HepG2 (cell line): ENCODE measurements around the gene ADAMTSL4. TPM values are rescaled to one million over a fixed set of nuclear protein-coding genes. Genes with fewer than 3 reads are reported as not detected.

Experiments
- AHR ChIP-seq: IDR thresholded peaks from 2 replicates; pipeline ENCODE4 v1.6.1; 2018; ENCODE audit warnings: missing genetic modification reagents, missing compliant biosample characterization
- FOSL1 ChIP-seq: sonication (generic); formaldehyde crosslinking; IDR thresholded peaks from 2 replicates; pipeline ENCODE4 v1.9.0; 2021; ENCODE audit warnings: missing genetic modification reagents, borderline replicate concordance
- FOXO1 ChIP-seq: sonication (generic); formaldehyde crosslinking; IDR thresholded peaks from 2 replicates; pipeline ENCODE4 v1.4.0; 2020; ENCODE audit warnings: missing genetic modification reagents
- GATAD2A ChIP-seq: IDR thresholded peaks from 2 replicates; pipeline ENCODE4 v1.6.1; 2016
- HNRNPLL ChIP-seq: fragments of 200-400 bp; formaldehyde crosslinking; IDR thresholded peaks from 2 replicates; pipeline ENCODE4 v1.6.1; 2017; ENCODE audit warnings: mild to moderate bottlenecking, low read depth, low read length; ENCODE audit not compliant: poor library complexity, severe bottlenecking
- MEIS2 ChIP-seq: sonication (generic); formaldehyde crosslinking; IDR thresholded peaks from 2 replicates; pipeline ENCODE4 v1.9.0; 2021; ENCODE audit warnings: mild to moderate bottlenecking, missing genetic modification reagents
- MTF1 ChIP-seq: sonication (generic); formaldehyde crosslinking; IDR thresholded peaks from 2 replicates; pipeline ENCODE4 v1.5.0; 2020; ENCODE audit warnings: missing genetic modification reagents
- NAIF1 ChIP-seq: sonication (generic); formaldehyde crosslinking; IDR thresholded peaks from 2 replicates; pipeline ENCODE4 v1.5.0; 2020; ENCODE audit warnings: mild to moderate bottlenecking, missing genetic modification reagents, borderline replicate concordance
- NCOA2 ChIP-seq: sonication (generic); formaldehyde crosslinking; IDR thresholded peaks from 2 replicates; pipeline ENCODE4 v1.8.0; 2022; ENCODE audit warnings: inconsistent platforms
- SKI ChIP-seq: fragments of 450-650 bp; IDR thresholded peaks from one replicate; pipeline ENCODE4 v1.6.1; 2018; ENCODE audit warnings: mild to moderate bottlenecking; ENCODE audit not compliant: partially characterized antibody
- TBL1XR1 ChIP-seq: fragments of 150-350 bp; IDR thresholded peaks from 2 replicates; pipeline ENCODE4 v1.6.1; 2014; ENCODE audit warnings: borderline replicate concordance, low read length; ENCODE audit not compliant: partially characterized antibody
- TGIF2 ChIP-seq: IDR thresholded peaks from 2 replicates; pipeline ENCODE4 v1.6.1; 2016; ENCODE audit warnings: control low read depth, missing compliant biosample characterization
- YY1 ChIP-seq: IDR thresholded peaks from 2 replicates; pipeline ENCODE4 v1.6.1; 2011; ENCODE audit warnings: low read length, low read depth, moderate library complexity, mild to moderate bottlenecking; ENCODE audit not compliant: insufficient read depth, insufficient replicate concordance
- ZFP90 ChIP-seq: sonication (generic); formaldehyde crosslinking; IDR thresholded peaks from 2 replicates; pipeline ENCODE4 v1.8.0; 2022; ENCODE audit warnings: missing genetic modification reagents, mild to moderate bottlenecking, inconsistent platforms, borderline replicate concordance
- ZNF20 ChIP-seq: sonication (generic); formaldehyde crosslinking; IDR thresholded peaks from 2 replicates; pipeline ENCODE4 v1.4.0; 2020; ENCODE audit warnings: mild to moderate bottlenecking, moderate library complexity, missing genetic modification reagents
- ZNF614 ChIP-seq: IDR thresholded peaks from 2 replicates; pipeline ENCODE4 v1.6.1; 2018; ENCODE audit warnings: missing biosample characterization, missing genetic modification reagents, inconsistent platforms, borderline replicate concordance
- ZNF616 ChIP-seq: sonication (generic); formaldehyde crosslinking; IDR thresholded peaks from 2 replicates; pipeline ENCODE4 v1.5.0; 2020; ENCODE audit warnings: low read depth, mild to moderate bottlenecking, missing genetic modification reagents
- ZNF619 ChIP-seq: sonication (generic); formaldehyde crosslinking; IDR thresholded peaks from 2 replicates; pipeline ENCODE4 v1.4.0; 2020; ENCODE audit warnings: mild to moderate bottlenecking, missing genetic modification reagents
- ZNF724P ChIP-seq: sonication (generic); formaldehyde crosslinking; IDR thresholded peaks from 2 replicates; pipeline ENCODE4 v1.8.0; 2022; ENCODE audit warnings: missing genetic modification reagents, borderline replicate concordance
- ZSCAN20 ChIP-seq: sonication (generic); formaldehyde crosslinking; IDR thresholded peaks from 2 replicates; pipeline ENCODE4 v1.4.0; 2020; ENCODE audit warnings: missing genetic modification reagents, mild to moderate bottlenecking, borderline replicate concordance
- polyA plus RNA-seq, 8 experiments: library from polyadenylated mRNA; depleted of rRNA in 3 of 8; stranded (reverse) in 7 of 8; unstranded in 1 of 8; fragments of >200 nt; fragmentation: Illumina TruSeq in 4 of 8; extraction: Trizol in 4 of 8; gene quantifications; 2 replicates each; pipeline versions ENCODE4 v1.2.1 to v1.2.3, GENCODE V29; 2011 to 2016; ENCODE audit warnings: low read depth in 4 of 8, missing spikeins in 1 of 8, mixed read lengths in 1 of 8; ENCODE audit not compliant: insufficient read depth in 1 of 8
- total RNA-seq, 5 experiments: library from RNA; depleted of rRNA; stranded (reverse); fragments of >200 nt; fragmentation: Illumina TruSeq; extraction: Trizol; gene quantifications; 2 replicates each; pipeline ENCODE4 v1.2.3, GENCODE V29; 2016; ENCODE audit warnings: low read depth in 1 of 5
- TF ChIP-seq, protein P1 (sequence below): sonication (generic); formaldehyde crosslinking; IDR thresholded peaks from 2 replicates; pipeline ENCODE4 v1.8.0; 2022; ENCODE audit warnings: missing genetic modification reagents, mild to moderate bottlenecking, borderline replicate concordance
- TF ChIP-seq, protein P2 (sequence below): sonication (generic); formaldehyde crosslinking; IDR thresholded peaks from 2 replicates; pipeline ENCODE4 v1.5.0; 2020; ENCODE audit warnings: missing genetic modification reagents
- TF ChIP-seq, protein P3 (sequence below): sonication (generic); formaldehyde crosslinking; IDR thresholded peaks from 2 replicates; pipeline ENCODE4 v1.4.0; 2020; ENCODE audit warnings: missing genetic modification reagents; ENCODE audit errors: not compliant biosample characterization
- TF ChIP-seq, protein P4 (sequence below): IDR thresholded peaks from 2 replicates; pipeline ENCODE4 v1.6.1; 2012; ENCODE audit warnings: inconsistent platforms
- TF ChIP-seq, protein P5 (sequence below): IDR thresholded peaks from 2 replicates; pipeline ENCODE4 v1.4.0; 2020; ENCODE audit warnings: mild to moderate bottlenecking, missing genetic modification reagents

The ADAMTSL4 gene
- total and polyA plus RNA-seq, 2 of the 13 experiments (the other 11 are each of a cell fraction or from before 2014, with no cell fraction given), result 3.9 to 16.4 TPM

DNA sequence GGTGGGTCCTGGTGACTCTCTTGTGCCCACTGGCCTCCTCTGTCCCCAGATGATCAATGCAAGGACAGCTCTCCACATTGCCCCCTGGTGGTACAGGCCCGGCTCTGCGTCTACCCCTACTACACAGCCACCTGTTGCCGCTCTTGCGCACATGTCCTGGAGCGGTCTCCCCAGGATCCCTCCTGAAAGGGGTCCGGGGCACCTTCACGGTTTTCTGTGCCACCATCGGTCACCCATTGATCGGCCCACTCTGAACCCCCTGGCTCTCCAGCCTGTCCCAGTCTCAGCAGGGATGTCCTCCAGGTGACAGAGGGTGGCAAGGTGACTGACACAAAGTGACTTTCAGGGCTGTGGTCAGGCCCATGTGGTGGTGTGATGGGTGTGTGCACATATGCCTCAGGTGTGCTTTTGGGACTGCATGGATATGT lies 10.8 kb downstream of the ADAMTSL4 start (continued):
- TF ChIP-seq FOXO1 (CRISPR knock-in tag) (peak; percentile 13; the same call in 1 of the 2 replicates), ZNF724P (CRISPR knock-in tag) (no peak), ZNF616 (no peak), TBL1XR1 (no peak), ZNF619 (CRISPR knock-in tag) (no peak), HNRNPLL (peak; percentile 15), NCOA2 (0 out of 2 replicates have a peak, but pooled peaks have one; percentile 24), NAIF1 (no peak), AHR (peak; percentile 48; the same call in 1 of the 2 replicates), GATAD2A (CRISPR knock-in tag) (no peak), ZNF614 (0 out of 2 replicates have a peak, but pooled peaks have one; percentile 57), ZNF20 (CRISPR knock-in tag) (no peak), SKI (no peak), FOSL1 (CRISPR knock-in tag) (no peak), MTF1 (CRISPR knock-in tag) (no peak), ZFP90 (CRISPR knock-in tag) (no peak), ZSCAN20 (CRISPR knock-in tag) (no peak), MEIS2 (CRISPR knock-in tag) (no peak), TGIF2 (CRISPR knock-in tag) (peak; percentile 55; the same call in 1 of the 2 replicates), YY1 (peak; percentile 19)
- TF ChIP-seq, protein P1, sequence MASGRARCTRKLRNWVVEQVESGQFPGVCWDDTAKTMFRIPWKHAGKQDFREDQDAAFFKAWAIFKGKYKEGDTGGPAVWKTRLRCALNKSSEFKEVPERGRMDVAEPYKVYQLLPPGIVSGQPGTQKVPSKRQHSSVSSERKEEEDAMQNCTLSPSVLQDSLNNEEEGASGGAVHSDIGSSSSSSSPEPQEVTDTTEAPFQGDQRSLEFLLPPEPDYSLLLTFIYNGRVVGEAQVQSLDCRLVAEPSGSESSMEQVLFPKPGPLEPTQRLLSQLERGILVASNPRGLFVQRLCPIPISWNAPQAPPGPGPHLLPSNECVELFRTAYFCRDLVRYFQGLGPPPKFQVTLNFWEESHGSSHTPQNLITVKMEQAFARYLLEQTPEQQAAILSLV, result peak; percentile 42; the same call in 1 of the 2 replicates
- TF ChIP-seq, protein P2, sequence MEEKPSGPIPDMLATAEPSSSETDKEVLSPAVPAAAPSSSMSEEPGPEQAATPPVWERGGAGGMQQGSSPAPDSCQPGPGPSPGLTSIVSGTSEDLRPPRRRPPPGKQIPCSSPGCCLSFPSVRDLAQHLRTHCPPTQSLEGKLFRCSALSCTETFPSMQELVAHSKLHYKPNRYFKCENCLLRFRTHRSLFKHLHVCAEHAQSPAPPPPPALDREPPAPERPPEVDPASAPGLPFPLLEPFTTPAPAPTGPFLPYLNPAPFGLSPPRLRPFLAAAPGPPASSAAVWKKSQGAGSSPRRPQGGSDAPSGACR, result no peak
- TF ChIP-seq, protein P3, sequence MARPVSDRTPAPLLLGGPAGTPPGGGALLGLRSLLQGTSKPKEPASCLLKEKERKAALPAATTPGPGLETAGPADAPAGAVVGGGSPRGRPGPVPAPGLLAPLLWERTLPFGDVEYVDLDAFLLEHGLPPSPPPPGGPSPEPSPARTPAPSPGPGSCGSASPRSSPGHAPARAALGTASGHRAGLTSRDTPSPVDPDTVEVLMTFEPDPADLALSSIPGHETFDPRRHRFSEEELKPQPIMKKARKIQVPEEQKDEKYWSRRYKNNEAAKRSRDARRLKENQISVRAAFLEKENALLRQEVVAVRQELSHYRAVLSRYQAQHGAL (CRISPR knock-in tag), result no peak
- TF ChIP-seq, protein P4, sequence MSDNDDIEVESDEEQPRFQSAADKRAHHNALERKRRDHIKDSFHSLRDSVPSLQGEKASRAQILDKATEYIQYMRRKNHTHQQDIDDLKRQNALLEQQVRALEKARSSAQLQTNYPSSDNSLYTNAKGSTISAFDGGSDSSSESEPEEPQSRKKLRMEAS, result peak; percentile 52; the same call in 1 of the 2 replicates
- TF ChIP-seq, protein P5, sequence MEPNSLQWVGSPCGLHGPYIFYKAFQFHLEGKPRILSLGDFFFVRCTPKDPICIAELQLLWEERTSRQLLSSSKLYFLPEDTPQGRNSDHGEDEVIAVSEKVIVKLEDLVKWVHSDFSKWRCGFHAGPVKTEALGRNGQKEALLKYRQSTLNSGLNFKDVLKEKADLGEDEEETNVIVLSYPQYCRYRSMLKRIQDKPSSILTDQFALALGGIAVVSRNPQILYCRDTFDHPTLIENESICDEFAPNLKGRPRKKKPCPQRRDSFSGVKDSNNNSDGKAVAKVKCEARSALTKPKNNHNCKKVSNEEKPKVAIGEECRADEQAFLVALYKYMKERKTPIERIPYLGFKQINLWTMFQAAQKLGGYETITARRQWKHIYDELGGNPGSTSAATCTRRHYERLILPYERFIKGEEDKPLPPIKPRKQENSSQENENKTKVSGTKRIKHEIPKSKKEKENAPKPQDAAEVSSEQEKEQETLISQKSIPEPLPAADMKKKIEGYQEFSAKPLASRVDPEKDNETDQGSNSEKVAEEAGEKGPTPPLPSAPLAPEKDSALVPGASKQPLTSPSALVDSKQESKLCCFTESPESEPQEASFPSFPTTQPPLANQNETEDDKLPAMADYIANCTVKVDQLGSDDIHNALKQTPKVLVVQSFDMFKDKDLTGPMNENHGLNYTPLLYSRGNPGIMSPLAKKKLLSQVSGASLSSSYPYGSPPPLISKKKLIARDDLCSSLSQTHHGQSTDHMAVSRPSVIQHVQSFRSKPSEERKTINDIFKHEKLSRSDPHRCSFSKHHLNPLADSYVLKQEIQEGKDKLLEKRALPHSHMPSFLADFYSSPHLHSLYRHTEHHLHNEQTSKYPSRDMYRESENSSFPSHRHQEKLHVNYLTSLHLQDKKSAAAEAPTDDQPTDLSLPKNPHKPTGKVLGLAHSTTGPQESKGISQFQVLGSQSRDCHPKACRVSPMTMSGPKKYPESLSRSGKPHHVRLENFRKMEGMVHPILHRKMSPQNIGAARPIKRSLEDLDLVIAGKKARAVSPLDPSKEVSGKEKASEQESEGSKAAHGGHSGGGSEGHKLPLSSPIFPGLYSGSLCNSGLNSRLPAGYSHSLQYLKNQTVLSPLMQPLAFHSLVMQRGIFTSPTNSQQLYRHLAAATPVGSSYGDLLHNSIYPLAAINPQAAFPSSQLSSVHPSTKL (CRISPR knock-in tag), result 0 out of 2 replicates have a peak, but pooled peaks have one; percentile 11
